GM10248 (cell line): ENCODE measurements around the gene PSMG2.
"Not testable (repeated sequence)": the region's sequence is repeated elsewhere in the genome, so short reads cannot be mapped to it uniquely, and the experiment has no call there.

Source experiments
- CTCF ChIA-PET: fragments of 300-600 bp; sonication (Branson Sonifier 250); formaldehyde crosslinking; extraction: SDS; loops from one replicate; lab custom pipeline; 2021; ENCODE audit warnings: antibody characterized with exemption; lab: Yijun Ruan, JAX
- POLR2A ChIA-PET: fragments of 350-650 bp; sonication (Branson Sonifier 250); formaldehyde crosslinking; extraction: SDS; loops from one replicate; lab custom pipeline; 2020; ENCODE audit warnings: antibody characterized with exemption; lab: Yijun Ruan, JAX
- DNase-seq: peaks from one replicate; pipeline ENCODE4 v3.0.0; 2012; ENCODE audit errors: extremely low spot score
- TF ChIP-seq, protein P1 (sequence below): IDR thresholded peaks from 2 replicates; pipeline ENCODE4 v1.5.1; 2012; ENCODE audit warnings: mild to moderate bottlenecking, low read depth; ENCODE audit errors: extremely low read depth, missing control alignments, control extremely low read depth

The PSMG2 gene

GRCh38 chr18:12749121-12749520, 46.3 kb downstream of the PSMG2 start:
- DNase-seq, result no peak
- TF ChIP-seq, protein P1, sequence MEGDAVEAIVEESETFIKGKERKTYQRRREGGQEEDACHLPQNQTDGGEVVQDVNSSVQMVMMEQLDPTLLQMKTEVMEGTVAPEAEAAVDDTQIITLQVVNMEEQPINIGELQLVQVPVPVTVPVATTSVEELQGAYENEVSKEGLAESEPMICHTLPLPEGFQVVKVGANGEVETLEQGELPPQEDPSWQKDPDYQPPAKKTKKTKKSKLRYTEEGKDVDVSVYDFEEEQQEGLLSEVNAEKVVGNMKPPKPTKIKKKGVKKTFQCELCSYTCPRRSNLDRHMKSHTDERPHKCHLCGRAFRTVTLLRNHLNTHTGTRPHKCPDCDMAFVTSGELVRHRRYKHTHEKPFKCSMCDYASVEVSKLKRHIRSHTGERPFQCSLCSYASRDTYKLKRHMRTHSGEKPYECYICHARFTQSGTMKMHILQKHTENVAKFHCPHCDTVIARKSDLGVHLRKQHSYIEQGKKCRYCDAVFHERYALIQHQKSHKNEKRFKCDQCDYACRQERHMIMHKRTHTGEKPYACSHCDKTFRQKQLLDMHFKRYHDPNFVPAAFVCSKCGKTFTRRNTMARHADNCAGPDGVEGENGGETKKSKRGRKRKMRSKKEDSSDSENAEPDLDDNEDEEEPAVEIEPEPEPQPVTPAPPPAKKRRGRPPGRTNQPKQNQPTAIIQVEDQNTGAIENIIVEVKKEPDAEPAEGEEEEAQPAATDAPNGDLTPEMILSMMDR, result no peak
- CTCF ChIA-PET, result interaction anchor here (1.2 to 6.6 kb wide), 5 partner anchors 11 to 185 kb away, joined by 3 to 39 read pairs (median 7); no protein-coding TSS in a partner anchor
- POLR2A ChIA-PET, result no interaction called here

DNA sequence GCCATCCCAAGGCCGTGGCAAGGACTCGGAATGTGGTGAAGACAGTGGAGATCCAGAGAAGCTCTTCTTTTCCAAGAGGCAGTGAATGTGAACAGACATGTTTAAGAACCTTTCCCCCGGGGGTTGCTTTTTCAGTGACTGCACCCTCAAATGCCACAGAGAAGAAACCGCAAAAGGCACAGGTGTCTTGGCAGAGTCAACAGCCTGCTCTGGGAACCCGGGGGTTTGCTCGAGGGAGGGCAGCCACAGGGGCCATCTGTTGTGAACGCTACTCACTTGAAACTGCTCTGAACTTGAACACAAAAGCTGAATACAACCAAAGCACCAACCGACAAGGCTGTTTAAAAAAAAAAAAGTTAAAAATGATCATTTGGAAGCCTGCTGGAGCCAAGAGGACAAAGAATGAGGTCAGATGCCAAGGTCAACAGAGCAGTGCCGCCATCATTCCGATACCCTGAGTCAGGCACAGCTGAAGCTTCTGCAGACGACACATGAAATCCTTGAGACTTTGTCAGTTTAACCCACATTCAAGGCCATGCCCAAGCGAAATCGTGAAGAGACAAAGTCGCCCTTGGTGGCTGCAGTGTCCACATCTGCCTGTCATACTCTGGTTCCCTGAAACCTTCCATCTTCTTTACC, 47.4 kb downstream of the PSMG2 start:
- no peak for DNase-seq
- TF ChIP-seq, protein P1, result no peak
- POLR2A ChIA-PET, result no interaction called here
- CTCF ChIA-PET, result interaction anchor here (1.5 to 6.6 kb wide), 3 partner anchors 24 to 184 kb away, joined by 3 to 39 read pairs (median 12); no protein-coding TSS in a partner anchor

DNA sequence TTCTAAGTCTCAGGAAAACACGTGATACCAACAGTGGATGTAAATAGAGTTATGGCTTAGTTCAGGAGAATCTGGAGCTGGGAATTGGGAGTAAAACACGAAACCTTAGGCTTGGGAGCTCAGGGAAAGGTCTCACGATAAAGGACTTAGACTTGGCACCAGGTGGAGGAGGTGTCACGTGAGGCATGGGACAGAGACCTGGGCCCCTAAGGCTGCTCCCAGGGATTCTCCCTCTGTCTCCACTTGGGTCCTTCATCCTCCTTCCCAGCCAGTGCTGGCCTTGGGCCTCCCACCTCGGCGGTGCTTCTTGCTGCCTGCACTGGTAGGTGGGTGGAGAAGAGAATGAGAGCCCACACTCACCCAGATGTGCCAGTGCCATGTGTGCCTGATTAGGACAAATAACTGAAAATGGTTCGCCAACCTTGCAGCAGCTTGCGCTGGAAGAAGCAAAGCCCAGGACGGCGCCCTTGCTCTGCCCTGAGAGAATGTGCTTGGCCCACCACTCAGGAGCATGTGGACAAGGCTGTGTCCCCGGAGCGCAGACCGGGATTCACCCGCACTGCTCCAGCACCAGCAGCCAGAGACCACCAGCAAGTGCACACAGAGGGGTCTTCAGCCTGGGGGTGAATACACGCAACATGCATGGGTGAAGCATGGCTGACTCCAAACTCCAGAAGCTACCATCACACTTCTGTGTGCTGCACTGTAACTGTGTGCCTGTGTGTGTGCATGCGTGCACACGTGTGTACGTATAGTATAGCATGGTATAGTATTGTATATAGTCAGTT, 48.1 kb downstream of the PSMG2 start:
- CTCF ChIA-PET, result interaction anchor here (1.5 to 6.6 kb wide), 4 partner anchors 8 to 409 kb away, joined by 3 to 39 read pairs (median 6); no protein-coding TSS in a partner anchor
- DNase-seq, result no peak
- TF ChIP-seq, protein P1, result no peak
- POLR2A ChIA-PET, result interaction anchor here (0.5 kb wide), 1 partner anchor 169 kb away, joined by 3 read pairs; no protein-coding TSS in a partner anchor

DNA sequence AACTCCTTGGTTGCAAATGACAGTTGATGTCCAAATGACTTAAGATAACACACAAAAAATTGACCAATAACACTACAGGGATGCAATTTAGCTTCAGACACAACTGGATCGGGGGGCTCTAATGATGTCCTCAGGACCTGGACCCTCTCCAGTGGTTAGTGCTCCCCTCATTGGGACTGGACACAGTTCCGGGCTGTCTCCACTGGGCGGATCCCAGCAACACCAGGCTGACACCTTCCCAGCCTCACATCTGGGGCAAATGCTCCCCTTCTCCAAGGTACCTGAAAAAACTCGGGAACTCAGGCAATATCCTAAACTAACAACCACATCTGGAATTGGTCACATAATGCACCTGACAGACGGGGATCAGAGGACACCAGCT, 48.7 kb downstream of the PSMG2 start:
- ChIA-PET CTCF (interaction anchor here (1.5 to 6.6 kb wide), 3 partner anchors 8 to 408 kb away, joined by 3 to 39 read pairs (median 10); no protein-coding TSS in a partner anchor), POLR2A (interaction anchor here (0.5 kb wide), 1 partner anchor 168 kb away, joined by 3 read pairs; no protein-coding TSS in a partner anchor)
- no peak for DNase-seq
- TF ChIP-seq, protein P1, result no peak

GRCh38 chr18:12751891-12752290, 49.0 kb downstream of the PSMG2 start:
- TF ChIP-seq, protein P1, result no peak
- DNase-seq, result no peak
- ChIA-PET POLR2A (interaction anchor here (0.5 kb wide), 1 partner anchor 168 kb away, joined by 3 read pairs; no protein-coding TSS in a partner anchor), CTCF (interaction anchor here (1.5 to 6.6 kb wide), 3 partner anchors 9 to 408 kb away, joined by 3 to 39 read pairs (median 10); no protein-coding TSS in a partner anchor)

DNA sequence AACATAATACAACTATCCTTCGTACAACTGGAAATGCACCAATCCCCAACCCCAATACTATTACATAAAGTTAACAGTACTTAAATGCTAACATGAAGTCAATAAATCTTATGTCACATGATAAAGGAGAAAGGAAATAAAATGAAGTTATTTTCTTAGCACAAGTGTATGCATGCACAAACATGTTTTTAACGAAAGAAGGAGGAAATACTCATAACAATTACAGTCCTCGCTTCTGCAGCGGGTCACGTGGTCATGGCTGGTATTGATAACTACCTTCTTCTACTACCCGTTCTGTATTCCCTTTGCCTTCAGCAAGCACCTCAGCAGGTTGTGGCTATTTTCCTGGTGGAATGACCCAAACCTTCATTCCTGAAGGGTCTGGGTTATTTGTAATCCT, 51.7 kb downstream of the PSMG2 start:
- POLR2A ChIA-PET, result no interaction called here
- DNase-seq, result no peak
- CTCF ChIA-PET, result no interaction called here
- TF ChIP-seq, protein P1, result no peak

GRCh38 chr18:12755606-12756005, 52.8 kb downstream of the PSMG2 start:
- CTCF ChIA-PET, result interaction anchor here (1.0 kb wide), 1 partner anchor 179 kb away, joined by 3 read pairs; no protein-coding TSS in a partner anchor
- POLR2A ChIA-PET, DNase-seq: not testable (repeated sequence)

GRCh38 chr18:12756619-12757239, 53.9 kb downstream of the PSMG2 start:
- POLR2A ChIA-PET, DNase-seq, CTCF ChIA-PET: not testable (repeated sequence)

- DNase-seq, POLR2A ChIA-PET: not testable (repeated sequence)
- CTCF ChIA-PET, result interaction anchor here (2.3 kb wide), 1 partner anchor 135 kb away, joined by 6 read pairs; no protein-coding TSS in a partner anchor
Measured at GRCh38 chr18:12758566-12758965, 55.7 kb downstream of the PSMG2 start.
